Esophagus muscularis mucosa (tissue), 4 donors: Measurements from ENCODE around the gene FAM169A. TPM values are rescaled to one million over a fixed set of nuclear protein-coding genes. Genes with fewer than 3 reads are reported as not detected.
"Not testable (repeated sequence)": the region's sequence is repeated elsewhere in the genome, so short reads cannot be mapped to it uniquely, and the experiment has no call there.

Experiments used
- DNase-seq: peaks from one replicate; pipeline ENCODE4 v3.0.0-alpha.2; 2017; ENCODE audit errors: extremely low spot score
- H3K27ac ChIP-seq, 4 donors: fragments of 200-600 bp; sonication (generic); replicated peaks in 1 of 4; 1 replicate in 3 of 4; 2 replicates in 1 of 4; pipeline ENCODE4 v1.5.1; 2016 to 2019; ENCODE audit warnings: mild to moderate bottlenecking in 1 of 4
- H3K27me3 ChIP-seq, 4 donors: fragments of 200-600 bp; sonication (generic); one replicate each; pipeline versions ENCODE4 v1.5.1 to v1.6.0; 2016 to 2019
- H3K36me3 ChIP-seq, 4 donors: fragments of 200-600 bp; sonication (generic); one replicate each; pipeline ENCODE4 v1.5.1; 2016 to 2019
- H3K4me1 ChIP-seq, 4 donors: fragments of 200-600 bp; sonication (generic); one replicate each; pipeline ENCODE4 v1.5.1; 2016 to 2019
- H3K4me3 ChIP-seq, 4 donors: fragments of 200-600 bp; sonication (generic); 1 replicate in 2 of 4; 2 replicates in 2 of 4; pipeline ENCODE4 v1.5.1; 2016 to 2019; ENCODE audit warnings: mild to moderate bottlenecking in 4 of 4, moderate library complexity in 1 of 4
- H3K9me3 ChIP-seq, 4 donors: fragments of 200-600 bp; sonication (generic); 1 replicate in 3 of 4; 2 replicates in 1 of 4; pipeline ENCODE4 v1.5.1; 2016 to 2019
- CTCF ChIP-seq, 3 experiments: fragments of 200-600 bp in 2 of 3; fragments of 450-650 bp in 1 of 3; sonication (generic) in 2 of 3; IDR thresholded peaks; one replicate each; pipeline ENCODE4 v1.5.1; 2017 to 2019; ENCODE audit warnings: antibody characterized with exemption in 3 of 3, mild to moderate bottlenecking in 2 of 3, moderate library complexity in 1 of 3
- EP300 ChIP-seq: sonication (generic); formaldehyde crosslinking; IDR thresholded peaks from one replicate; pipeline ENCODE4 v1.6.1; 2017; ENCODE audit warnings: antibody characterized with exemption
- POLR2A ChIP-seq: fragments of 450-650 bp; IDR thresholded peaks from one replicate; pipeline ENCODE4 v1.6.1; 2017; ENCODE audit warnings: antibody characterized with exemption, moderate library complexity, mild to moderate bottlenecking, low read depth
- POLR2AphosphoS5 ChIP-seq, 2 donors: sonication (generic); formaldehyde crosslinking; IDR thresholded peaks; one replicate each; pipeline ENCODE4 v1.6.1; 2017; ENCODE audit warnings: antibody characterized with exemption in 2 of 2
- WGBS: methylation state at CpG from one replicate; pipeline ENCODE4 v1.1.5; 2018; 5-methylcytosine and 5-hydroxymethylcytosine counted together
- intact Hi-C: fragments of 100-400 bp; cut with DNase I; formaldehyde crosslinking; loops from one replicate; pipeline ENCODE4 v1.15.1; 2023
- total RNA-seq, 4 donors: library from RNA; depleted of rRNA; stranded (reverse); fragments of >200 nt; gene quantifications; one replicate each; pipeline versions ENCODE4 v1.1.0 to v1.2.1, GENCODE V29; 2016

FAM169A gene
- total RNA-seq, 4 donors from 2014 or later, result 0.80 to 2.1 (median 1.3) TPM

- WGBS, result 91% methylated on average over 2 of the region's 2 CpGs
Observed at GRCh38 chr5:74889523-74890105, 23.4 kb upstream of the FAM169A start.

GRCh38 chr5:74888117-74888516 is 21.9 kb upstream of the FAM169A start:
- intact Hi-C loops, result no loop called here
- Histone ChIP-seq H3K4me1 (no peaks in the 10 kb centered on the region), H3K27ac (no peak overlapping the region), H3K27me3 (no peaks in the 10 kb centered on the region), H3K4me3 (no peak overlapping the region), H3K9me3 (no peaks in the 10 kb centered on the region), H3K36me3 (no peaks in the 10 kb centered on the region)
- no peak for DNase-seq
- WGBS, result 84% methylated on average over 4 of the region's 4 CpGs
- TF ChIP-seq CTCF (IDR thresholded peaks at IDR 0.05) (no peak), EP300 (no peak), POLR2AphosphoS5 (IDR thresholded peaks at IDR 0.05) (no peak), POLR2A (no peak)

More at GRCh38 chr5:74889523-74890105, 23.4 kb upstream of the FAM169A start:
- no peak for DNase-seq
- intact Hi-C loops, result no loop called here
- Histone ChIP-seq H3K27ac (no peak overlapping the region), H3K27me3 (no peaks in the 10 kb centered on the region), H3K9me3 (peaks cover 0 to 4% (median 0%) of the 10 kb centered on the region in 4 donors), H3K36me3 (no peaks in the 10 kb centered on the region), H3K4me1 (no peaks in the 10 kb centered on the region), H3K4me3 (no peak overlapping the region)
- TF ChIP-seq CTCF (IDR thresholded peaks at IDR 0.05) (no peak), POLR2AphosphoS5 (IDR thresholded peaks at IDR 0.05) (no peak), POLR2A (no peak), EP300 (no peak)

GRCh38 chr5:74885170-74885569 is 19.0 kb upstream of the FAM169A start:
- intact Hi-C loops, result no loop called here
- Histone ChIP-seq H3K36me3 (no peaks in the 10 kb centered on the region), H3K27ac (no peak overlapping the region), H3K9me3 (no peaks in the 10 kb centered on the region), H3K4me3 (no peak overlapping the region), H3K27me3 (no peaks in the 10 kb centered on the region), H3K4me1 (no peaks in the 10 kb centered on the region)
- no peak for DNase-seq
- no peak for TF ChIP-seq EP300

- H3K9me3 ChIP-seq, H3K27ac ChIP-seq, DNase-seq, H3K36me3 ChIP-seq, H3K4me3 ChIP-seq, H3K4me1 ChIP-seq, intact Hi-C loops, H3K27me3 ChIP-seq: not testable (repeated sequence)
- 73% methylated on average over 10 of the region's 10 CpGs for WGBS
Observed at GRCh38 chr5:74882379-74883134, 16.4 kb upstream of the FAM169A start.

- TF ChIP-seq POLR2A (no peak), CTCF (IDR thresholded peaks at IDR 0.05) (no peak), POLR2AphosphoS5 (IDR thresholded peaks at IDR 0.05) (no peak), EP300 (no peak)
- Histone ChIP-seq H3K27me3 (no peaks in the 10 kb centered on the region), H3K4me1 (no peaks in the 10 kb centered on the region), H3K9me3 (no peaks in the 10 kb centered on the region), H3K27ac (no peak overlapping the region), H3K4me3 (no peak overlapping the region), H3K36me3 (no peaks in the 10 kb centered on the region)
- no peak for DNase-seq
- intact Hi-C loops, result no loop called here
- 95% methylated on average over 4 of the region's 4 CpGs for WGBS
Observed at GRCh38 chr5:74877624-74878304, 11.6 kb upstream of the FAM169A start.
